ENCODE measurements around the gene CECR2.

GRCh38 chr22:17376950-17377349 lies 7.7 kb downstream of the CECR2 start:
- no peak for TF ChIP-seq CTCF (conservative IDR thresholded peaks at IDR 0.05 in 1 of 2, IDR thresholded peaks at IDR 0.05 in 1 of 2; ENCODE audit: extremely low read depth in 1 of 2, insufficient read depth in 1 of 2, low read depth in 1 of 2, low read length in 2 of 2)
- no peak for TF ChIP-seq EZH2 (IDR thresholded peaks at IDR 0.05; ENCODE audit: borderline replicate concordance, low read length)
